Activated CD8-positive, alpha-beta memory T cell treated with anti-CD3 and anti-CD28 coated beads, Interleukin-2, amount 50 U/mL, for 24 hours (primary cell): ENCODE data around the gene FAM120A.

ENCODE experiments used
- DNase-seq: peaks from one replicate; pipeline ENCODE4 v3.0.0-alpha.2; 2020; ENCODE audit errors: extremely low read depth

Gene FAM120A

DNA sequence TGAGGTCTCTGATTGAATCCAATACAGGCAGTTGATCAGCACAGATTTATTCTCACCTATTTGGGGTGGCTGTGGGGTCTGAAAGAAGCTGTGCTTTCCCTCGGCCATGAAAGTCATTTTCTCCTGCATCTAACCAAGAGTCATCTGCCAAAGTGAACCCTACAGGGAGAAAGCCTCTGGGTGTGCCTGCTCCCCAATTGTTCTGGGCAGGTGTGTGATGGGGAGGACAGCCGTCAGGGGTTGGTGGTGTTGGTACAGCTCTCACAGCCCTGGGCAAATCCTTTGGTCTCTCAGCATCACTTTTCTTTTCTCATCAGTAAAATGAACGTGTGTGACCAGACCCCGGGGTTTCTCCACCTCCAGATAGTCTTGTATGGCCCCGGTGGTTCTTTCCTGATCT lies 127.4 kb downstream of the FAM120A start:
- DNase-seq = no peak

DNA sequence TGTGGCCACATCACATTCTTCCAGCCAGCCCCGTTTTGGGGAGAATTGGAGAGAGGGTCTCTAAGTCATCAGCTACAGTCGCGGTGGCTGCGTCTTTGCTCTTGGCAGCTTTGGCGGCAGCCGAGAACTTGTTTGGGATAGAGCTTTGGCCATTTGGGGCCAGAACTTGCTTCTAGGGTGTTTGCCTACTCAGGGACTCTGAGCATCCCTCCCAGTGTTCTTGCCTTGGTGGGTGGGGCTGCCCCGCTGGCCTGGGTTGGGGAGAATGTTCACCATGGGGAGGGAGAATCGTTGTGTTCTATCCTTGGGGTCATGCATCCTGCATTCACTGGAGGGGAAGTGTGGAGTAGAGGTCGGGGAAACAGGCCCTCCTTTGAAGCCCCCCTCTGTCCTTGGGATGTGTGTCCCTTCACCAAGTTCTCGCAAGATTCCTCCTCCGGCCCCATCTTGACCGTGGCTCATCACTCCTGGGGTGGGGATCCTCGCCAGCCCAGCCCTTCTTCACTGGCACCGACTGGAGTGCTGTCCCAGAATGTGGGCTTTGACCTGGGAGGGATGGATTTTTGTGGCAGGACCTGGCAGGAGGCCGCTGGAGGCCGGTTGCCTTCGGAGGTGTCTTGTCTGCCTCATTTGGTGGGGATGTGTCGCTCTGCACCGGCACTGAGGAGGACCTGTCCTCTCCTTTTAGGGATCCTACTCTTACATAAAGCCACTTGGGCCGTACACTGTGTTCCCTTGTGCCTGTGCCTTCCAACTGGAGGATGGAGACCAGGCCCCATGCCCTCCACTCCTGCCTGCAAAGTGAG lies 128.4 kb downstream of the FAM120A start:
- no peak for DNase-seq

DNA sequence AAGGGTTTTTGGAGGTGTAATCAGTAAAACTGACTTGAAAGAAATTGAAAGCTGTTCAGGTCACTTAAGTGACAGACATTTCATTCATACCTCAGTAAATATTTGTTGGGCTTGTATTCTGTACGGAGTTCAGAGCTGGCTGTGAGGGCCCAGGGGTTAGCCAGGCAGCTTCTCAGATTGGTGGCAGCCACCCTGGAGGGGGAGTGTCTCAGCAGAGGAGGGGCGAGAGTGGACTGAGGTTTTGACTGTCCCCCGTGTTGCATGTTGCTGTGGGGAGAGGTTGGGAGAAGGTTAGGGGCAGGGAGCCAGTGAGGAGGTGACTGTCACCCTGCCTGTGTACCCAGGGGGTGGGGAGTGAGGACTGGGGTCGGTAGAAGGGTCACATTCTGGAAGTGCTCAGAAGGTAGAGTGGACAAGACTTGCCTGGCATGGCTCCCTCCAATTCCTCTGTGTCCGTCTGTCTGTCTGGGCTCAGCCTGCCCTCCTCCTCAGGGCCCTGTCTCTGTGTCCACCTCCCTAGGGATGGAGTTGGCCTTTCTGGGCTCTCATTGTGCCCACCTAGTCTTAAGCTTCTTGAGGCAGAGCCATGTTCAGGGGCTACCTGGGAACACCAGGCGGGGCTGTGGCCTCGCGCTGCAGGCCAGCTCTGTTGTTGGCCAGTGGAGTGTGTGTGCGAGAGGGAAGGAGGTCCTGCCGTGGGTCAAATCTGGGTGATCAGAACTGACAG lies 129.3 kb downstream of the FAM120A start:
- no peak for DNase-seq

DNA sequence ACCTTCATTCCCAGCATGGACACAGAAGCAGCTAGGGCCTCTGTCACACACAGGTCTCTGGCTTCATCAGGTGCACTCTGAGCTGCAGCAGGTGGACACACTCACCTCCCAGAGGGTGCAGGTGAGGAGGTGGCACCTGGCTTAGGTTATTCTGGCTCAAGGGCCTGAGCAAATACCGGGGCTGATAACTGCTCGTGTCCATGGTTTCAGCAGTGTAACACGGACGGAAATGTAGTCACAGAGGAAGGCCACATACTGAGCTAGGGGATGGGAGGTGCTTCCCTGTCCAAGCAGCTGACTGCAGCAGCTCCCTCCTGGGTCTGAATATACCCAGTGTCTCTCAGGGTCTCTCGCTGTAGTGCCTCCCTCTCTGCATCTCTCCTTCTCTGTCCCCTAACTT lies 130.6 kb downstream of the FAM120A start:
- DNase-seq = no peak

DNA sequence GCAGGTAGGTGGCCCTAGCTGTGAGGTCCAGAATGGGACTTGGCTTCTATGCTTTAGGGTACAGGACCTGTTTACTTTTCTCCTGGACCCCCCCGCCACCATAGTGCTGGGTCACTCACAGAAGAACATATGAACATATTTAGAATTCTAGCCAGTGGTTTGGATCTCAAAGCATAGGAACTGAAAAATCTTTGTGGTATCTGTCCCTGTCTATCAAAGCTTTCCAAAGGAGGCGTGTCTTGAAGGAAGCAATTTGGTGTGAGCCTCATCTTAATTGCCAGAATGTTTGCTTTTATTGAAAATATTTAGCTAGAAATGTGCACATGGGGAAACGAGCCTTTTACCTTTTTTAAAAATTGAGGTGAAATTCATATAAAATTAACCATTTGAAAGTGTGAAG lies 131.1 kb downstream of the FAM120A start:
- no peak for DNase-seq

DNA sequence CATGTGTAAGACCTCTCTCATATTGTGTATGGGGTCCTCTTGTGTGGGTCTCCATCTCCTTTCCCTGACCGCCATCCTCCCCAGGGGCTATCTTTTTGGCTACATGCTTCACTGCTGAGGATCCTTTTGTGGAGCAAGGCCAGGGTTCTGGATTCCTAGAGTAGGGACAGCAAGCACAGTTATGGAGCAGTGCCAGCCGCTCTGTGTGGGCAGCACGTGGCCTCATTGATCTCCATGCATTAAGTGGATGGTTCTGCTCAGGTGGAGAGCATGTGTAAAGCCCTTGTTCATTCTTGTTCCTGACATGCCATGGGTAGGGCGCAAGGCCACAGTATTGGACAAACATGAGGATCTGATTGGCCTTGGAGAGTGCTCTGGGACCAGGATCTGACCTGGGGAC lies 133.8 kb downstream of the FAM120A start:
- DNase-seq = no peak

GRCh38 chr9:93585695-93586094 lies 134.2 kb downstream of the FAM120A start:
- DNase-seq = no peak

GRCh38 chr9:93586290-93587057 lies 135.0 kb downstream of the FAM120A start:
- DNase-seq = no peak

DNA sequence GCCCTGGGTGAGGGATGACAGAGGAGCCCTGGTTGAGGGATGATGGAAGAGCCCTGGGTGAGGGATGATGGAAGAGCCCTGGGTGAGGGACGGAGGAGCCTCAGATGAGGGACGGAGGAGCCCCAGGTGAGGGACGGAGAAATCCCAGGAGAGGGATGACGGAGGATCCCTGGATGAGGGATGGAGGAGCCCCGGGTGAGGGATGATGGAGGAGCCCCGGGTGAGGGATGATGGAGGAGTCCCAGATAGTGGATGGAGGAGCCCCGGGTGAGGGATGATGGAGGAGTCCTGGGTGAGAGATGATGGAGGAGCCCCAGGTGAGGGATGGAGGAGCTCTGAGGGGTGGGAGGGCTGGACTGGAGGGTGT lies 135.8 kb downstream of the FAM120A start:
- no peak for DNase-seq

DNA sequence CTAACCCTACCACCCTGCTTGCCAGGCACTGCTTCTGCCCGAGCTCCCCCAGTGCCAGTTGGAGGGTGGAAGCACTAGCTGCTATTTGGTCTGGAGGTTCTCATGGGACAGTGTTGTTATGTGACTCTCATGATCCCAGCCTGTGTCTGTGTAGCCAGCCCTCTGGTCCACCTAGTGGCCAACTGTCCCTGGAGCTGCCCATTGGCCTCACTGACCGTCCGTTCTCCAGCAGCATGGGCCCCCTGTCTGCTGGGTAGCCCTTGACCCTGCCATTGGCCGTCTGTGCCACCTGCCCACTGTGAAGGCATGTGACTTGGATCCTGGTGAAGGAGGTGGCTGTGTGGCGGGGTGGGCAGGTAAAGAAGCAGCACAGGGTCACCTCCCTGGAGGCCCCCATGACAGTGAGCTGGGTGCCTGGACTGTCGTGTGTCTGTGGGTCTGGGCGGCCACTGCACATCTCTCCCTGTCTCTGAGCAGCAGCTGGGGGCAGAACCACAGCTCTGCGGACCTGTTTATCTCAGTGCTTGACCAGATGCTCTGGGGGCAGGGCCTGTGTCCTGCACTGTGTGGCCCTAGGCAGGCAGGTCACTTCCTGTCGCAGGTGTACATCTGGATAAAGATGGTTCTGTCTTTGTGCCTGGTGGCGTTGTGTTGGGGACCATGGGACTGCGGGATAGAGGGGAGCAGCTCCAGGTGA lies 136.3 kb downstream of the FAM120A start:
- DNase-seq = no peak

- DNase-seq = no peak
Observed at GRCh38 chr9:93588641-93589609, 137.4 kb downstream of the FAM120A start.

GRCh38 chr9:93589688-93590087 lies 138.2 kb downstream of the FAM120A start:
- DNase-seq = no peak

- DNase-seq = no peak
Observed at GRCh38 chr9:93590609-93591234, 139.2 kb downstream of the FAM120A start.

DNA sequence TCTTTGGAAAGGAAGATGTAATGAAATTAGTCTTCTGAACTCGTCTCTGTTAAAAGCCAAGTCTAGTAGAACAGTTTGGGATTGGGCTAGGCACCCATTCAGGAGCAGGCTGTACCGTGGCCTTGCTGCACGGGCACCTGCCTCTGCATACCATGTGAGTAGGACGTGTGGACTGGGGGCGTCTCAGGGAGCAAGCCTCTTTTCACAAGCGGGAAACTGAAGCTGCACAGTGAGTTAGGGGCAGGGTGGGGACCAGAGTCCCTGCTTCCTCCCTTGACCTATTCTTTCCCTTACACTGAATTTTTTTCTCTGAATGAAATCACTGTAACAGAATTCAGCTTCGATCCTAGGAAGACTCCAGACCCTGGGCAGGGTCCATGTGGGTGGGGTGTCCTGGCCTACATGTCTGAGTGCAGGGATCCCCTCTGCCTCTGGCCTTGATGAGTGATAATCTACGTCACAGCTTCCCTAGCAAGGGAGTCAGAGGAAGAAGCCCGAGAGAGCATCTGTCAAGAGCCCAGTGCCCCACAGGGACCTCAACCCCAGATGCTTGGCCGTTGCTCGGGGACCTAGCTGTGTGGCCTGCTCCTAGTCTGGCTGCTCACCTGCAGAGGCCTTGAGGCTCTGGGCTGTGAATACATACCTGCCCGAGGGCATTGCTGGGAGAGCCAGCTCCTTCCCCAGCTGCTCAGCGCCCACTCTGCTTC lies 140.0 kb downstream of the FAM120A start:
- no peak for DNase-seq

- no peak for DNase-seq
Observed at GRCh38 chr9:93592008-93592642, 140.6 kb downstream of the FAM120A start.

DNA sequence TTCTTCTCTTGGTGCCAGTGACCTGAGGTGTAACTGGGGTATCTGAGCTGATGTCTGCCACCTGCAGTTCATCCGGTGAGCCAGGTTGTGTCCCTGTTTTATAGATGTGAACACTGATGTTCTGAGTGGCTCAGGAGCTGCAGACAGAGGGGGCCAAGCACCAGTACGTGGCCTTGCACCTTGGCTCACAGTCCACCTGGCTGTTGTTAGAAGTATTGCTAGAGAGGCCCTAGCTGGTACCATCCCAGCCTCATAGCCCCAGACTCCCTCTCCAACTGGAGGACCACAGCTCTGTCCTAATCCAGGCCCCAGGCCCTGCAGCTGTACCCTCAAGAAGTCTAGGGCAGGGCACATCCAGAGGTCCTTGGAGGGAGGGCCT lies 141.1 kb downstream of the FAM120A start:
- no peak for DNase-seq

- DNase-seq = no peak
Observed at GRCh38 chr9:93593144-93593658, 141.7 kb downstream of the FAM120A start.

DNA sequence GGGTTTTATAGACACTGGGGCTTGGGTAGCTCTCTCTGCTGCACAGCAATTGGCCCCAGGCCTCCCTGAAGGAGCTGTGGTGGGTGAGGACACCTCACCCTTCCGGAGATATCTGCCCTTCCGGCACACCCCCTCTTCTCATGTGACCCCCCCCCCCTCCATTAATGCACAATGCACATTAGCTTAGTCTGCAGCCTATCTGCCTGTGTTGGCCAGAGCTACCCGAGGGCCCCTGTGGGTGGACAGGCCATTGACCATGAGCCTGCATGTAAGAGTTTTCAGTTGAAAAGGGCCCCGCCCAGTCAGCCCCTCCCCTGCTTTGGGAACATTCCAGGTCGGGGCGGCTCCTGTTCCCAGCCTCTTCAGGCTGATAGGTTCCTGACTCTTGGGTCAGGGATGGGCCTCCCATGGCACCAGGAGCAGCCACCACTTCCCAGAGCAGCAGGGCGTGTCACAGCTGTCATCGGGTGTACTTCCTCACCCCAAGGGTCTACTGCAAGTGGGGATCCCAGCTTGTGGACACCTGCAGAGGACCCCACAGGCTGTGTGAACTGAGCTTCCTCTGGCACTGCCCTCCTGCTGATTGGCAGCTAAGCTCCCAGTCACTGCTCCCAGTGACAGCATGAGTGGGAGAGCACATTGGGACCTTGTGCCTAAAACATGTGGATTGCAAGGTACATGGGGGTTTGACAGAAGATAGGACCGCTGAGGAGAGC lies 142.7 kb downstream of the FAM120A start:
- no peak for DNase-seq
